Activated T-cell treated with anti-CD3 and anti-CD28 coated beads, Interleukin-2, amount 50 U/mL, for 4 hours (primary cell): ENCODE results near the gene KLK13. TPM values are rescaled to one million over a fixed set of nuclear protein-coding genes. Genes with fewer than 3 reads are reported as not detected.

Experiments used
- ATAC-seq, 2 donors: fragments of 200-7000 bp; cut with Tn5 transposase; one replicate each; pipeline ENCODE4 v1.10.0; 2021
- DNase-seq: peaks from one replicate; pipeline ENCODE4 v3.0.0-alpha.2; 2020
- H3K27me3 Mint-ChIP-seq: one replicate; pipeline ENCODE4 v1.8.0; 2021; ENCODE audit warnings: low read depth, mixed read lengths
- H3K36me3 Mint-ChIP-seq: one replicate; pipeline ENCODE4 v1.8.0; 2022; ENCODE audit warnings: mixed read lengths; ENCODE audit not compliant: insufficient read depth
- H3K4me1 Mint-ChIP-seq: one replicate; pipeline ENCODE4 v1.8.0; 2021; ENCODE audit warnings: low read depth, mixed read lengths
- H3K4me3 Mint-ChIP-seq: one replicate; pipeline ENCODE4 v1.8.0; 2021; ENCODE audit warnings: mild to moderate bottlenecking, moderate library complexity, mixed read lengths
- H3K9me3 Mint-ChIP-seq: one replicate; pipeline ENCODE4 v1.8.0; 2021; ENCODE audit warnings: mixed read lengths
- total RNA-seq, 3 donors: library from RNA; stranded (reverse); gene quantifications; one replicate each; pipeline ENCODE4 v1.2.1, GENCODE V29; 2021

KLK13 gene
- total RNA-seq, 3 donors from 2014 or later = not detected

DNA sequence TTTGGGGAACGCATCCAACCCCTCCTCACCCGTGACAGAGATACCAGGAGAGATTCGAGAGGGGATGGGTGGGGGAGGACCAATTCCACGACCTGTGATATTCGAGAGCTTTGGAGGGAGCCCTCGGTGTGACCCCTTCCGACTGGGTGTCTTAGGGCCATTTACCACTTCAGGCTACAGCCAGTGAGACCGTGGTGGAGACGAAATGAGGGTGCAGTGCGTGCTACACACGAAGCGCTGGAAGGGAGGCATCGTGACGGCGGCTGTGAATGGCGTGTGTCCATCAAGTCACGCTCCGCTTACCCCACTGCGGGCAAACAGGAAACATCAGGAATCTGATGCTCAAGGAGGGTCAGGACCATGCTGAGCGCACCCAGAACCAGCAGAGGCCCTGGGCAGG lies 32.9 kb upstream of the KLK13 start:
- Mint-ChIP-seq H3K4me3 (no peak overlapping the region), H3K9me3 (no peaks in the 10 kb centered on the region), H3K36me3 (peaks cover 22% of the 10 kb centered on the region), H3K4me1 (peaks cover 22% of the 10 kb centered on the region), H3K27me3 (no peaks in the 10 kb centered on the region)
- DNase-seq (no peak), ATAC-seq (no peak)

DNA sequence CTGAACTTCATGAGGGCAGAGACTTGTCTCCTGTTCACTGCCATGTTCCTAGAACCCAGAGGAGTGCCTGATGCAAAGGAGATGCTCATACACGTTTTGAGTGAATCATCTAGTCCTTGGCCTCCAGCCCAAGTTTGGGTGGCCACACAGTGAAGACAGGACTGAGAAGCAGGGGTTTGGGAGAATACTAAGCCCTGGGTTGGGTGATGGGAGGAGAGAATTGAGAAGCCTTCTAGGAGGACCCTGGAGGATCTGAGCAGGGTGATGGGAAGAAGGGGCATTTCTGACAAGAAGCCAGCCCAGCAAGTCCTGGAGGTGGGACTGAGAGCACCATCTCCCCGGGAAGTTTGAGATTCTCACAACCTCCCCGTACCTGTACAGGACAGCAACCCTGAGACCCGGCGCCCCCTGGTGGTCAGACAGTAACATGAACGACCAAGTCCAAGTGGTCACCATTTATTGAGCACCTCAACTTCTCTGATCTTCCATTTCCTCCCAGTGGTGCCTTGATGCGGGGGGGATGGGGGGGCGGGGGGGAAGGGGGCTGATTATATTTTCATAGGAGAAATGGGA lies 32.4 kb upstream of the KLK13 start:
- DNase-seq (peak; percentile 70), ATAC-seq (peak; percentile 47 to 55)
- no peak overlapping the region for H3K4me3 Mint-ChIP-seq
- peaks cover 17% of the 10 kb centered on the region for H3K36me3 Mint-ChIP-seq
- peaks cover 18% of the 10 kb centered on the region for H3K4me1 Mint-ChIP-seq
- H3K27me3 Mint-ChIP-seq = no peaks in the 10 kb centered on the region
- H3K9me3 Mint-ChIP-seq = no peaks in the 10 kb centered on the region

- ATAC-seq (no peak), DNase-seq (no peak)
- peaks cover 14% of the 10 kb centered on the region for H3K4me1 Mint-ChIP-seq
- peaks cover 15% of the 10 kb centered on the region for H3K36me3 Mint-ChIP-seq
- H3K9me3 Mint-ChIP-seq = no peaks in the 10 kb centered on the region
- H3K4me3 Mint-ChIP-seq = no peak overlapping the region
- no peaks in the 10 kb centered on the region for H3K27me3 Mint-ChIP-seq
Observed at GRCh38 chr19:51096473-51097165, 31.7 kb upstream of the KLK13 start.

- no peaks in the 10 kb centered on the region for H3K27me3 Mint-ChIP-seq
- peaks cover 14% of the 10 kb centered on the region for H3K36me3 Mint-ChIP-seq
- DNase-seq = no peak
- H3K4me3 Mint-ChIP-seq = no peak overlapping the region
- H3K9me3 Mint-ChIP-seq = no peaks in the 10 kb centered on the region
- no peak for ATAC-seq
- peaks cover 12% of the 10 kb centered on the region for H3K4me1 Mint-ChIP-seq
Observed at GRCh38 chr19:51094696-51095279, 29.9 kb upstream of the KLK13 start.

- Mint-ChIP-seq H3K4me3 (no peak overlapping the region), H3K4me1 (peaks cover 10% of the 10 kb centered on the region), H3K27me3 (no peaks in the 10 kb centered on the region), H3K36me3 (peaks cover 10% of the 10 kb centered on the region), H3K9me3 (no peaks in the 10 kb centered on the region)
- DNase-seq (no peak), ATAC-seq (no peak)
Observed at GRCh38 chr19:51093510-51094345, 28.8 kb upstream of the KLK13 start.

DNA sequence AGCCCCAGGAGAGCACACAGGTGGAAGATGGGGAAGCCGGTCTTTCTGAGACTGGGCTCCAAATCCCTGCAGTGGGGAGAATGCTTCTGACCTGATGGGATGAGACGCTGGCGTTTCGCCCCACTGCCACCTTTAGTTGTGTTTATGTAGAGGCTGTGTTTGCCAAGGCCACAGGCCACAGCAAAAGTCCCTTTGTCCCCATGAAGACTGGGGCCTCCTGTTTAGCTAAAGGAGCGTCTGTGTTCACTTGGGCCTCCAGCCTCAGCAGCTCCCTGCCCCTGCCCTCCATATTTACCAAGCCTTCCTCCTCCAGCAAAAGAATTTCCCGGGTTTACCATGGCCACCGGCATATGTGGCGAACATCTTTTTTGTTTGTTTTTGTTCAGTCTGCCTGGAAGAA lies 28.2 kb upstream of the KLK13 start:
- peaks cover 10% of the 10 kb centered on the region for H3K4me1 Mint-ChIP-seq
- no peak for ATAC-seq

GRCh38 chr19:51091895-51092873 lies 27.3 kb upstream of the KLK13 start:
- Mint-ChIP-seq H3K4me1 (peaks cover 7% of the 10 kb centered on the region), H3K9me3 (no peaks in the 10 kb centered on the region), H3K4me3 (no peak overlapping the region), H3K36me3 (peaks cover 7% of the 10 kb centered on the region), H3K27me3 (no peaks in the 10 kb centered on the region)
- ATAC-seq (no peak), DNase-seq (no peak)

More for the DNA sequence above, 28.2 kb upstream of the KLK13 start:
- DNase-seq = no peak
- H3K36me3 Mint-ChIP-seq = peaks cover 10% of the 10 kb centered on the region
- no peak overlapping the region for H3K4me3 Mint-ChIP-seq
- no peaks in the 10 kb centered on the region for H3K9me3 Mint-ChIP-seq
- H3K27me3 Mint-ChIP-seq = no peaks in the 10 kb centered on the region

DNA sequence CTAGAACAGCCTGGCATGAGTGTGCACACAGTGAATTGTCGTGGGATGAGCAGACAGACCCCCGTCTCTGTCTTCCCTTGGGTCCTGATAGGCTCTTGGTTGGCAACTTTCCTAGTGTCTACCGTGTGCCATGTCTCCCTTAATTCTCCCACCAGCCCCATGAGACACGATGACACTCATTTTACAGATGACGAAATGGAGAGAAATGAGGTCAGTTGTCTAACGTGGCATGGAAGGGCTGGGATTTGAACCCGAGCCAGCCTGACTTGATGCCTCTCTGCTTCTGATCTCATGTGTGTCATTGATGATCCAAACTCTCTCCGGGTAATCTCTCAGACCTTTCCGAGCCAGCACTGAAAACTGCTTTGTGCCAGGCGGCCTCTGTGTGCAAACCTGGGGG lies 26.2 kb upstream of the KLK13 start:
- peaks cover 4% of the 10 kb centered on the region for H3K36me3 Mint-ChIP-seq
- ATAC-seq (no peak), DNase-seq (no peak)
- no peaks in the 10 kb centered on the region for H3K9me3 Mint-ChIP-seq
- no peaks in the 10 kb centered on the region for H3K4me1 Mint-ChIP-seq
- H3K27me3 Mint-ChIP-seq = no peaks in the 10 kb centered on the region
- H3K4me3 Mint-ChIP-seq = no peak overlapping the region

- ATAC-seq = no peak
- H3K4me3 Mint-ChIP-seq = no peak overlapping the region
- H3K4me1 Mint-ChIP-seq = no peaks in the 10 kb centered on the region
- no peaks in the 10 kb centered on the region for H3K9me3 Mint-ChIP-seq
- DNase-seq = no peak
- no peaks in the 10 kb centered on the region for H3K27me3 Mint-ChIP-seq
- peaks cover 4% of the 10 kb centered on the region for H3K36me3 Mint-ChIP-seq
Observed at GRCh38 chr19:51090471-51090870, 25.6 kb upstream of the KLK13 start.

DNA sequence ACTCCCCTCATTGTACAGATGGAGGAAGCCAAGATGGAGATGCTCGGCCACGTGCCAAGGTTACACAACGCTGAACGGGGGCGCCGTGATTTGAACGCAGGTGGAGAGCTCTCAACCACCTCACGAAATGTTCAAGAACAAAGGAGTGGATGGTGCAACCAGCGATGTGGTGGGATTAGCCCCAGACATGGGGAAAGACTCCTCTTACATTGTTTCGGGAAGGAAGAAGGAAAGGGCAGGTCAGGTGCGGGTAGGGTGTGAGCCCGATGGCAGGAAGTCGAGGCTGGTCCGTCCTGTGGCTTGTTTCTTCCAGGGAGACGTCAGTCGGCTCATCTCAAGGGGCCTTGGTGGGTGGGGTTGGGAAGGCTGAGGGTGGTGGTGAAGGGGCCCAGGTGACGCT lies 24.9 kb upstream of the KLK13 start:
- Mint-ChIP-seq H3K4me3 (no peak overlapping the region), H3K27me3 (no peaks in the 10 kb centered on the region), H3K36me3 (peaks cover 4% of the 10 kb centered on the region), H3K4me1 (no peaks in the 10 kb centered on the region), H3K9me3 (no peaks in the 10 kb centered on the region)
- ATAC-seq (no peak), DNase-seq (no peak)

DNA sequence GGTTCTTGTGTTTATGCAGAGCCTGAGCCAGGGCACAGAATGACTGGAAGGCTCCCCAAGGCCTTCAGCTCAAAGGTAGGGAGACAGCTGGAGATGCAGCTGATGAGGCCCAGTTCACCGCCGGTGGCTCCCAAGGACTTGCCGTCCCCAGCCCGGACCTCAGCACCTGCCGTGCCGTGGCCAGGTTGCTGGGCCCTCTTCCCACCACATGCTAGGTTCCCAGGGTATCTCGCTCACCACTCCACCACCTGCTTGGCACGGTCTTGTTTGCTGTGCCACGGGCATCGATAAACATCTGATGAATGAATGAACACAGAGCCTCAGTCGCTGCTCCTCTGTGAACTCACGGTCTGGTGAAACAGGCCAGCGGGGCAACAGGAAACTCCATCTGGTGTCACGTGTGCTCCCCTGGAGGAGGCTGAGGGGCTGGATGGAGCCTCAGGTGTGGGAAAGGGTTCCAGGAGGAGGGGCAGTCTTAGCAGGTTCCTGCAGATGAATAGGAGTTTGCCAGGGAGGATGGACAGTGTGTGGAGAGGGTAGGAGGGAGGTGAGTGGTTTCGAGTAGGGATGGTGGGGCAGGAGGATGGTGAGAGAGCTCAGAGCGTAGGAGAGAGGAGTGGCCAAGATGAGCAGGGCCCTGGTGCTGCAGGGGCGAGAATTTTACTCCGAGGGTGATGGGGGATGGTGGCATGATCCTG lies 21.4 kb upstream of the KLK13 start:
- DNase-seq (no peak), ATAC-seq (no peak)
- H3K9me3 Mint-ChIP-seq = no peaks in the 10 kb centered on the region
- H3K36me3 Mint-ChIP-seq = peaks cover 6% of the 10 kb centered on the region
- no peak overlapping the region for H3K4me3 Mint-ChIP-seq
- peaks cover 8% of the 10 kb centered on the region for H3K27me3 Mint-ChIP-seq
- H3K4me1 Mint-ChIP-seq = no peaks in the 10 kb centered on the region

- H3K36me3 Mint-ChIP-seq = peaks cover 6% of the 10 kb centered on the region
- ATAC-seq = no peak
- no peak overlapping the region for H3K4me3 Mint-ChIP-seq
- no peaks in the 10 kb centered on the region for H3K9me3 Mint-ChIP-seq
- no peaks in the 10 kb centered on the region for H3K4me1 Mint-ChIP-seq
- H3K27me3 Mint-ChIP-seq = peaks cover 8% of the 10 kb centered on the region
- DNase-seq = no peak
Observed at GRCh38 chr19:51084505-51084904, 19.6 kb upstream of the KLK13 start.

GRCh38 chr19:51083783-51084182 lies 18.9 kb upstream of the KLK13 start:
- ATAC-seq = no peak
- Mint-ChIP-seq H3K9me3 (no peaks in the 10 kb centered on the region), H3K4me1 (no peaks in the 10 kb centered on the region), H3K4me3 (no peak overlapping the region), H3K27me3 (peaks cover 8% of the 10 kb centered on the region), H3K36me3 (peaks cover 4% of the 10 kb centered on the region)
- no peak for DNase-seq
